GM21723 (cell line): ENCODE data around the gene EEF1A2.

ENCODE experiments used
- ATAC-seq: cut with Tn5 transposase; IDR thresholded peaks from one replicate; pipeline ENCODE4 v1.9.1; 2021; ENCODE audit warnings: mild to moderate bottlenecking, moderate library complexity; ENCODE audit not compliant: unreplicated experiment

Gene EEF1A2

GRCh38 chr20:63471717-63471980 lies 27.2 kb downstream of the EEF1A2 start:
- ATAC-seq = no peak

GRCh38 chr20:63471002-63471716 lies 27.7 kb downstream of the EEF1A2 start:
- ATAC-seq = no peak

DNA sequence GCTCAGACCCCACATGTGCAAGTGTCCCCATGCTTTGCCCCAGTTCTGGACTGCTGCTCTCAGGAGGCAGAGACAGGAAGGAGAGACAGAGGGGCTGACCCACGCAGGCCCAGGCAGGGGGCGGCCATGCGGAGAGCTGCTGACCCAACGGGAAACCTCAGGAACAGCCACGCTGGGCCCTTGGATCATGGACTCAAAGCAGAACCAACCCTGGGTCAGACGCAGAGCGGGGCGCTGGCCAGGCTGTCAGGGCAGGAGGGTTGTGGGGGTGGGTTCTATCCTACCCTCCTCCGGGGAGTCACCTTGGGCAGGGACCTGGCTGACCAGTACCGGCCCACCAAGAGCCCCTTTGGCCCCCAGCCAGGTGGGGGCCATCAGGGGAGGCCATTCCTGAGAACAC lies 28.5 kb downstream of the EEF1A2 start:
- no peak for ATAC-seq

DNA sequence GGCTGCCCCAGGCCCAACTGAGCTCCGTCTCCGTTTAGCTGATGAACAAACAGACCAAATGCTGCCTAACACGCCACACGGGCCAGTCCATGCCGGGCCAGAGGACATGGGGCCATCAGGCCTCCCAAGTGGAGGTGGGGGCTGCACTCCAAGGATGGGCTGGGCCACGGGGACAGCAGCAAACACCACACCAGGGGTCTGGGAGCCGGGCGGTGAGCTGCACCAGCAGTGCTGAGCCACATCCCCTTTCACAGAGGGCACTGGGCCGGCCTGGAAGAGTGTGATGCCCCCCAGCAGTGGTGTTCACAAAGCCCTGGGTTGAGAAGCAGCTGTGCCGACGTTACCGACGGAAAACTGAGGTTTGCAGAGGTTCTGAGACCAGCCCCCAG lies 29.2 kb downstream of the EEF1A2 start:
- no peak for ATAC-seq

DNA sequence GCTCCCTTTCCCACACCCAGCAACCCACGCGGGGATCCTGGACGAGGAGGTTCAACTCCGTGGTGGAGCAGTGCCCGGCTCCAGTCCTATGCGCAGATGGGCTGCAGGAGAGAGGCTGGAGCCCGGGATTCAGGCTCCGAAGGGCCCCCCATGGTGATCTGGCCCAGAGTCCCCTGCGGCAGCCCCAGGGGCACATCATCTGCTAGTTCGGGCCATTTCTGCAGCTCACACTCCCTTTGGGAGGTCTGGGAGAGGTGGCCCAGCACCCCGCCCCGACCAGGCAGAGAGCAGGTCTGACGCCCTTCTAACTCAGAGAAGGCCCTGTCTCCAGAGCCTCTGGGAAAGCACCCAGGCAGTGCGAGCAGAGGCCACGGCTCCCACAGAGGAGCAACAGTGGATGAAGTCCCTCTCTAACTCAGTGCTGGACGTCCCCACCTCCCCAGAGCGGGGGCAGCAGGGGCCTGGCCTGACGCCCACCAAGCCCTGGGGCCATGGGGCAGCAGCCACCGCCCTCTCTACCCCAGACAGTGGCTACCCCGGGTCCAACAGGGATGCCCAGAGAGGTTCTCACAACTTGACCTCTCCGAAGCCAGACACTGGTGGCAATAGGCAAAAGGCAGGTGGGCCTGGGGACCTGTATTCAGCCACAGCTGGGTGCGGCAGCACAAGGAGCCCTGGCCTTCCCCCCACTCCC lies 29.7 kb downstream of the EEF1A2 start:
- ATAC-seq = no peak

DNA sequence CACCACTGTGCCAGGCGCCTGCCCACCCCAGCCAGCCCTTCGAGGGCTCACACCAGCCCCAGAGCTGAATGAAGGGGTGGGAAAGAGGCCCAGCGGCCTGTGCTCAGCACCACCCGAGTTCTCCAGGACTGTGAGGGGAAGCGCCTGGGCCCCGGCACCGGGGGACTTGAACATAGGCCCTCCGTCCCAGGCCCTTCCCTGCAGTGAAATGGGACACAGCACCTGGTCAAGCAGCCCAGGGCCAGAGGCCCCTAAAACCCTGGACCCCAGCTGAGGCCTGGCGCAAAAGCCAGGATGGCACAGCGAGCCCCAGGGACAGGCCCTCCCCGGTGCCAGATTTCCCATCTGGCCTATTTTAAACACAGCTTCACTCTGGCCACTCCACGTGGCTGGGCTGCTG lies 30.5 kb downstream of the EEF1A2 start:
- ATAC-seq = no peak

DNA sequence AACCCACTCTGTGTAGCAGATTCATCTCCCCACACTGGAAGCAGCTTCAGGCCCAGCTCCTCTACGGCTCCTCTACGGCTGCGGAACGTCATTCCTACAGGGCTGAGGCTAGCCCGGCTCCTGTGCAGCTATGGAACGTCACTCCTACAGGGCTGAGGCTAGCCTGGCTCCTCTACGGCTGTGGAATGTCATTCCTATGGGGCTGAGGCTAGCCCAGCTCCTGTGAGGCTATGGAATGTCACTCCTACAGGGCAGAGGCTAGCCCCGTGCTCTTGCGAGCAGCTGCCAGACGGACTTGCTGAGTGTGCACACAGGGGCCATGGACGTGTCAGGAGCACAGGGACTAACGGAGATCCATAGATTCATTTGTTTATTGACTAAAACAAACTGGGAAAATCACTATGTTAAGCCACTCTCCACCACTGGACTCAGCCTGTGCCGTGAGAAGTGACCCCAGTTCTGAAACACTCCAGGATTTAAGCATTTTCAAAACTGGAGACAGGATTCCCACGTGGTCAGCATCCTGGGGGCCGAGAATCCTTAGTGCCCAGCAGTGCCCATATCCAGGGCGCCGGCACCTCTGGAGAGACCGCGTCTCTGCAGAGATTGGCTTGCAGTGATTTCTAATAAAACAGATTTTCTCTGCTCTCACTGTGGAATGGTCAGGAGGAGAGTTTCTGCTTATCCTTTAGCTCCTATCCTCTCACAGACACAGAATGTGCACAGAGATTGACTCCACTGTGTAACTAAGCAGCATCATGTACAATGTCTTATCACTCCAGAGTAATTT lies 31.4 kb downstream of the EEF1A2 start:
- no peak for ATAC-seq

- ATAC-seq = no peak
Measured at GRCh38 chr20:63466861-63467260, 32.0 kb downstream of the EEF1A2 start.

DNA sequence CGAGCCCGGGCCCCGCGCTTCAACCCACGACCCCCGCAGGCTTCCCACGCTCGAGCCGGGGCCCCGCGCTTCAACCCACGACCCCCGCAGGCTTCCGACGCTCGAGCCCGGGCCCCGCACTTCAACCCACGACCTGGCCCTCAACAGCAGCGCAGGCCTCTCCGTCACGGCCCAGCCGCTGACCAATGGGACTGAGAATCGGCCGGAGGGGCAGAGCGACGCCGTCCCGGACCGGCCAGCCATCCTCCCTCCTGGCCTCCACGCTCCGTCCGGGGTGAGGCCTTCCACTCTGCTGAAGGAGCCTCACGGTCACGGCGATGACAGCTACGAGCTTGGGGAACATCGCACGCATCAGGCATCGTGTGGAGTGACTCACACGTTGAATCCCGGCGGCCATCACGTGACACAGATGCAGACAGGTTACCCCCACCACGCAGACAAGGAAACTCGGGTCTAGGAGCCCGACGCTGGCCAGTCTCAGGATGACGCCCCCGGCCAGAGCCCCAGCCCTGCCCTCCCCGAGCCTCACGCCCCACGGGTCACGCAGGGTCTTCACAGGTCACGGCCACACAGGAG lies 32.5 kb downstream of the EEF1A2 start:
- no peak for ATAC-seq

- no peak for ATAC-seq
Measured at GRCh38 chr20:63465380-63466249, 33.3 kb downstream of the EEF1A2 start.

- no peak for ATAC-seq
Measured at GRCh38 chr20:63464289-63464635, 34.6 kb downstream of the EEF1A2 start.

- ATAC-seq = no peak
Measured at GRCh38 chr20:63463400-63464288, 35.2 kb downstream of the EEF1A2 start.

DNA sequence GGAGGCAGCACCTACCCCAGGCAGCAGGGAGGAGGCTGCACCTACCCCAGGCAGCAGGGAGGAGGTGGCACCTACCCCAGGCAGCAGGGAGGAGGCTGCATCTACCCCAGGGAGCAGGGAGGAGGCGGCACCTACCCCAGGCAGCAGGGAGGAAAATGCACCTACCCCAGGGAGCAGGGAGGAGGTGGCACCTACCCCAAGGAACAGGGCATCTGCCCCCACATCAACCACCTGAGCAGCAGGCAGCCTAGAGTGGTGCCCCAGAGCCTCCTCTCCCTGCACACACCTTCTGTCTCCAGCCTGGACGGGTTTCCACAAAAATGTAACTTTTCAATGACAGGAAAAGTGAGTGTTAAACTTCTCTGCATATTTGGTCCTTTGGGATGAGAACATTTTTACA lies 36.6 kb downstream of the EEF1A2 start:
- ATAC-seq = no peak

GRCh38 chr20:63461104-63461763 lies 37.6 kb downstream of the EEF1A2 start:
- ATAC-seq = no peak

DNA sequence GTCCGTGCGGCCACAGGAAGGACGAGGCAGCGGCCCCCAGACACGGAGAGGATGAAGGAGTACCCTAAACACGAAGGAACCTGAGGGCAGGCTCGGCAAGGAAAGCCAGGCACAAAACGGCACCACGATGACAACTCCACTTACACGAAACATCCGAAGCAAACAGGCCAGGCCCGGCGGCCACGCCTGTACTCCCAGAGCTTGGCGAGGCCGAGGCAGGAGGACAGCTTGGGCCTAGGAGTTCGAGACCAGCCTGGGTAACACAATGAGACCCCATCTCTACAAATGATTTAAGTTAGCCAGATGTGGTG lies 39.9 kb downstream of the EEF1A2 start:
- ATAC-seq = no peak

DNA sequence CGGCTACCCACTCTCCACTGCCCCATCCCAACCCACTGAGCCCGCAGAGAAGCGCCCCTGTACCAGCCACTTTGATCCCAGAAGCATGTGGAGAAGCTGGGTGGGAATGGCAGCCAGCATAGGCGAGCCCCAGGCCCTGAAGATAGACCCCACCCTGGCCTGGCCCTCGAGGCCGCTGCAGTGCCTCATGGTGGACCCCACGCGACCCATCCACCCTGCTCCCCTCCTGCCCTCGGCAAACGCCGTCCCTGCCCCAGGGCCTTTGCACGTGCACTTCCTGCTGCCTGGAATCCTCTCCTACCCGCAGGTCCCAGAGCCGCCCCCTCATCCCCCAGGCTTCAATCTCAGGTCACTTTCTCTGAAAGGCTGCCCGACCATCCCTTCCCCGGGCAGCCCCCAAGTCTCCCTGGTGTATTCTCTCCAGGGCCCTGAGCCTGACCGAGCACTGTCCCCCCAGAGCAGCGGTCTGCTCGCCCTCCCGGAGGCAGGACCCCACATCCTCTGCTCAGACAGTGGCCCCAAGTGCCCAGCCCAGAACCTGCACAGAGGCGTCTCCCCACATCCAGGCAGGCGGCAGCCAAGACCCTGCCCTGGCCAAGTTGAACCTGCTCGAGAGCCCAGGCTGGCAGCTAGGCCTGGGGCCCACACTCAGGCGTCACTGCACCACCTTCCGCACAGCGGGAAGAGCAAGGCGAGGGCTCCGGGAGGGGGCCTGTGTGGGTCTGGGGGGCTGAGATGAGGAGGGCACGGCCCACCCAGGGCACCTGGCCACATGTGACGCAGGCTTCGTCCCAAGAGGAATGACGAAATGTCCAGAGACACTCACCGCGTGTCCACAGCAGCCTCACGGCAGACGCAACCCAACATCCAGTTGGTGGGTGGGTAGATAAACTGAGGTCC lies 40.5 kb downstream of the EEF1A2 start:
- ATAC-seq = no peak

- ATAC-seq = no peak
Measured at GRCh38 chr20:63457737-63458136, 41.1 kb downstream of the EEF1A2 start.

DNA sequence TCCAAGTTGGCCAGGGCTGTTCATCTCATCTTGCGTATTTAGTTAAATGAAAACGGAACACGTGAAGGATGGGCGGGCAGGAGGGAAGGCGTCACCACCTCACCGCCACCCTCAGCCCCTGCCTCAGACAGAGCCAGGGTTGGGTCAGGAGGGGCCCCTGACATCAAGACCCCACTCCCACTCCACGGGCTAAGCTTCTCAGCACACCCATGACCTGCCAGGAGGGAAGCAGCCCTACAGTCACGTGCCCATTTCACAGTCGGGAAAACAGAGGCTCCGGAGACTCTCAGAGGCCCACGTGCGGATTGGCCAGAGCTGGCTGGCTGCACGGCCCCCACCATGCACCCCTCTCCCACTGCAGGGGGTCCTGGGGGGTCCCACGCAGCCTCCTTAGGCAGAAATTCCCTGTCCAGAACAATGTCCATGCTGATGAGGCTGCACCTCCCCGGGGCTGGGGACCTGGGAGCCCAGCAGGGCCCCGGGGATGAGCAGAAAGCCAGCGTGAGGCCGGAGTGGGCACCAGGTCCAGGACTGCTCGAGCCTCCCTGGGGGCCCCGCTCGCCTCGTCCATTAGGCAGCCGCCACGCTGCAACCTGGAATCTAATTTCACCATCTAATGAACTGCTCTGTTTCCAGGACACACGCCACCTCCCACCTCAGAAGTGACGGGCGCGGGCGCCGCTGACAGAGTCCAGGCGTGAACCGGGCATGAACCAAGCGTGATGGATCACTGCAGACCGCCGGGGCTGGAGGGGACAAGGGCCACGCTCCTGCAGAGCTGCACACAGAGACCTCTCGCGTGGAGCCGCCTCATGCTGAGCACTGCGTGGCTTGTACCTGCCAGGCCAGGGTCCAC lies 42.2 kb downstream of the EEF1A2 start:
- ATAC-seq = no peak
